ENCODE results near the gene COL6A2. TPM values are rescaled to one million over a fixed set of nuclear protein-coding genes. Genes with fewer than 3 reads are reported as not detected.
"Not testable (repeated sequence)": the region's sequence is repeated elsewhere in the genome, so short reads cannot be mapped to it uniquely, and the experiment has no call there.

Gene COL6A2
- total and polyA plus RNA-seq, 2 experiments from 2014 or later = 509 to 832 TPM

DNA sequence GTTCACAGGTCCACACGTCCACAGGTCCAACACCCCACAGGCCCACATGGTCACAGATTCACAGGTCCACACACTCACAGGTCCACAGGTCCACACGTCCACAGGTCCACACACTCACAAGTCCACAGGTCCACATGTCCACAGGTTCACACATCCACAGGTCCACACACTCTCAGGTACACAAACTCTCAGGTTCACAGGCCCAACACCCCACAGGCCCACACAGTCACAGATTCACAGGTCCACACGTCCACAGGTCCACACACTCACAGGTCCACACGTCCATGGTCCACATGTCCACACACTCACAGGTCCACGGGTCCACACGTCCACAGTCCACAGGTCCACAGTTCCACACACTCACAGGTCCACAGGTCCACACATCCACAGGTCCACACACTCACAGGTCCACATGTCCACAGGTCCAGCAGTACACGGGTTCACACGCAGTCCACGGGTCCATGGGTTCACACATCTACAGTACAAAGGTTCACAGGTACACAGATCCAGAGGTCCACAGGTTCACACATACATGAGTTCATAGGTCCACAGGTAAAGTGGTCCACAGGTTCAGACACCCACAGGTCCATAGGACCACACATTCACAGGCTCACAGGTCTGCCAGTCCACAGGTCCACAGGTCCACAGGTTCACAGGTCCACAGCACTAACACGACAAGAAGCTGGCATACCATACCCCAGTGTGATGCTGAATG, 39.3 kb upstream of the COL6A2 start:
- no peaks in the 10 kb centered on the region for H4K20me1 ChIP-seq (ENCODE audit: insufficient read depth, poor library complexity, severe bottlenecking)
- H3K9me2 ChIP-seq (replicated peaks; ENCODE audit: insufficient read depth) = no peaks in the 10 kb centered on the region
- no peak overlapping the region for H2AFZ ChIP-seq
- no peaks in the 10 kb centered on the region for H3K27me3 ChIP-seq
- no peak for TF ChIP-seq EZH2 (IDR thresholded peaks at IDR 0.05; ENCODE audit: borderline replicate concordance)
- TF ChIP-seq EZH2phosphoT487 (IDR thresholded peaks at IDR 0.05; ENCODE audit: low read depth, severe bottlenecking, unreplicated experiment) = no peak
- TF ChIP-seq CTCF (IDR thresholded peaks at IDR 0.05; ENCODE audit: poor library complexity) = no peak
- H3K4me1 ChIP-seq (ENCODE audit: insufficient read depth) = peaks cover 12% of the 10 kb centered on the region
- H3K79me2 ChIP-seq = no peaks in the 10 kb centered on the region
- H3K36me3 ChIP-seq (replicated peaks; ENCODE audit: insufficient read depth, low read depth) = no peaks in the 10 kb centered on the region
- no peak overlapping the region for H3K4me2 ChIP-seq
- WGBS (ENCODE audit: low lambda C conversion rate, missing lambda C conversion rate) = 95% methylated on average over 10 of the region's 10 CpGs
- H3K27ac ChIP-seq = no peak overlapping the region
- H3K4me3 ChIP-seq = no peak overlapping the region
- no peaks in the 10 kb centered on the region for H3K9me3 ChIP-seq (ENCODE audit: low read depth)
- no peak for DNase-seq (ENCODE audit: low spot score)

GRCh38 chr21:46059195-46059594, 38.7 kb upstream of the COL6A2 start:
- Histone ChIP-seq H3K4me1 (ENCODE audit: insufficient read depth) (peaks cover 12% of the 10 kb centered on the region), H3K9me3 (ENCODE audit: low read depth) (no peaks in the 10 kb centered on the region), H3K9me2 (replicated peaks; ENCODE audit: insufficient read depth) (no peaks in the 10 kb centered on the region), H2AFZ (no peak overlapping the region), H3K36me3 (replicated peaks; ENCODE audit: insufficient read depth, low read depth) (no peaks in the 10 kb centered on the region), H3K27me3 (no peaks in the 10 kb centered on the region), H3K4me2 (no peak overlapping the region), H4K20me1 (ENCODE audit: insufficient read depth, poor library complexity, severe bottlenecking) (no peaks in the 10 kb centered on the region), H3K79me2 (no peaks in the 10 kb centered on the region), H3K4me3 (no peak overlapping the region), H3K27ac (no peak overlapping the region)
- no peak for TF ChIP-seq EZH2phosphoT487 (IDR thresholded peaks at IDR 0.05; ENCODE audit: low read depth, severe bottlenecking, unreplicated experiment)
- 98% methylated on average over 12 of the region's 12 CpGs for WGBS (ENCODE audit: low lambda C conversion rate, missing lambda C conversion rate)
- DNase-seq (ENCODE audit: low spot score) = no peak

DNA sequence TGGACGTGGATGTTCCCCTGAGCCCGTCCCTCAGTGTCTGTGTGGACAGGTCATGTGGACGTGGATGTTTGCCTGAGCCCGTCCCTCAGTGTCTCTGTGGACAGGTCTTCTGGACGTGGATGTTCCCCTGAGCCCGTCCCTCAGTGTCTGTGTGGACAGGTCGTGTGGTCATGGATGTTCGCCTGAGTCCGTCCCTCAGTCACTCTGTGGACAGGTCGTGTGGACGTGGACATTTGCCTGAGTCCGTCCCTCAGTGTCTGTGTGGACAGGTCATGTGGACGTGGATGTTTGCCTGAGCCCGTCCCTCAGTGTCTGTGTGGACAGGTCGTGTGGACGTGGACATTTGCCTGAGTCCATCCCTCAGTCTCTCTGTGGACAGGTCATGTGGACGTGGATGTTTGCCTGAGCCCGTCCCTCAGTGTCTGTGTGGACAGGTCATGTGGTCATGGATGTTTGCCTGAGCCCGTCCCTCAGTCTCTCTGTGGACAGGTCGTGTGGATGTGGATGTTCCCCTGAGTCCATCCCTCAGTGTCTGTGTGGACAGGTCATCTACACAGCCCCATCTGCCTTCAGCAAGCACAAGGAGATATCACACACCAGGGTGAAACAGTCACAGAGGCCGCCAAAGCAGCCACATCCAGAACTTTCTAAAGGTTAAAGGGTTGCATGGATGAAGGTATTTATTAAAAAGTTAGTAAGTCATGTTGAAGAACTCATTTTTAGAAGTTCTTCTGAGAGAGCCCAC, 38.0 kb upstream of the COL6A2 start:
- not testable (repeated sequence) for H3K79me2 ChIP-seq; H4K20me1 ChIP-seq (ENCODE audit: insufficient read depth, poor library complexity, severe bottlenecking); H3K9me3 ChIP-seq (ENCODE audit: low read depth); H2AFZ ChIP-seq; H3K4me3 ChIP-seq; H3K9me2 ChIP-seq (replicated peaks; ENCODE audit: insufficient read depth); H3K27me3 ChIP-seq; H3K36me3 ChIP-seq (replicated peaks; ENCODE audit: insufficient read depth, low read depth); DNase-seq (ENCODE audit: low spot score); H3K4me2 ChIP-seq
- Histone ChIP-seq H3K27ac (peak overlapping the region; percentile 82), H3K4me1 (ENCODE audit: insufficient read depth) (peaks cover 13% of the 10 kb centered on the region)
- WGBS (ENCODE audit: low lambda C conversion rate, missing lambda C conversion rate) = 96% methylated on average over 19 of the region's 21 CpGs

DNA sequence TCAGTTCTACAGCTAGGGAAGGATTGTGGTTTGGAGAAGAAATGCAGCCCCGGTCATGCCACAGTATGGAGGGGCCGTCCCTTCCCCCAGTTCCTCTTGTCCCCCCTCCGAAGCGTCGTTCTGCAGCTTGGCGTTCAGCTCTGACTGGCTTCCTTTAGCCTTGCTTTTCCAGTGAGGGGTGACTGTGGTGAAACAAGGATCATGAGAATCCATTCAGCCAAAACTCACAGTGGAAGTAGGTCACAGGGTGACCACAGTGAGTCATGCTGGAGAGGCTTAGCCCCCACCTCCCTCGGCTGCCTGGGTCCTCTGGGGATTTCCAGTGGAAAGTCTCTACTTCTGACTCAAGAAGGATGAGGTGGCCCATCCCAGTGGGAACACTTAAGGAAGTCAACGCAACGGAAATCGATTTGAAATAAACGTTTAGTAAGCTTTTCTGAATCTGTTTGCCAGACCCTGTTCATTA, 37.3 kb upstream of the COL6A2 start:
- no peaks in the 10 kb centered on the region for H3K36me3 ChIP-seq (replicated peaks; ENCODE audit: insufficient read depth, low read depth)
- no peaks in the 10 kb centered on the region for H3K27me3 ChIP-seq
- no peaks in the 10 kb centered on the region for H3K79me2 ChIP-seq
- H3K4me3 ChIP-seq = no peak overlapping the region
- no peaks in the 10 kb centered on the region for H4K20me1 ChIP-seq (ENCODE audit: insufficient read depth, poor library complexity, severe bottlenecking)
- peak overlapping the region; percentile 82 for H3K27ac ChIP-seq
- H3K9me2 ChIP-seq (replicated peaks; ENCODE audit: insufficient read depth) = no peaks in the 10 kb centered on the region
- H3K4me1 ChIP-seq (ENCODE audit: insufficient read depth) = peaks cover 21% of the 10 kb centered on the region
- no peak for TF ChIP-seq EZH2 (IDR thresholded peaks at IDR 0.05; ENCODE audit: borderline replicate concordance)
- TF ChIP-seq CTCF (IDR thresholded peaks at IDR 0.05; ENCODE audit: poor library complexity) = no peak
- no peak for TF ChIP-seq EZH2phosphoT487 (IDR thresholded peaks at IDR 0.05; ENCODE audit: low read depth, severe bottlenecking, unreplicated experiment)
- 85% methylated on average over 11 of the region's 11 CpGs for WGBS (ENCODE audit: low lambda C conversion rate, missing lambda C conversion rate)
- DNase-seq (ENCODE audit: low spot score) = peak; percentile 55
- no peak overlapping the region for H3K4me2 ChIP-seq
- H2AFZ ChIP-seq = no peak overlapping the region
- H3K9me3 ChIP-seq (ENCODE audit: low read depth) = no peaks in the 10 kb centered on the region
